NCI-H446 (cell line): ENCODE data around the gene MCTP1.
"Not testable (repeated sequence)": the region's sequence is repeated elsewhere in the genome, so short reads cannot be mapped to it uniquely, and the experiment has no call there.

ENCODE experiments used
- DNase-seq, 2 experiments: peaks; one replicate each; lab custom pipeline; 2025; lab: John Stamatoyannopoulos, UW

The MCTP1 gene

GRCh38 chr5:94967525-94967924, 317.4 kb downstream of the MCTP1 start:
- no peak for DNase-seq

GRCh38 chr5:94959279-94959678, 325.6 kb downstream of the MCTP1 start:
- DNase-seq: not testable (repeated sequence)

GRCh38 chr5:94945656-94946055, 339.2 kb downstream of the MCTP1 start:
- no peak for DNase-seq

GRCh38 chr5:94944160-94944559, 340.7 kb downstream of the MCTP1 start:
- no peak for DNase-seq

GRCh38 chr5:94941122-94941755, 343.7 kb downstream of the MCTP1 start:
- no peak for DNase-seq

- DNase-seq: no peak
These were observed 352.6 kb downstream of the MCTP1 start for GRCh38 chr5:94932259-94932658.

GRCh38 chr5:94928891-94929290, 356.0 kb downstream of the MCTP1 start:
- no peak for DNase-seq

GRCh38 chr5:94920570-94920969, 364.3 kb downstream of the MCTP1 start:
- DNase-seq: no peak

- no peak for DNase-seq
These were observed 368.3 kb downstream of the MCTP1 start for GRCh38 chr5:94916619-94917018.

GRCh38 chr5:94911276-94911675, 373.6 kb downstream of the MCTP1 start:
- DNase-seq: no peak

GRCh38 chr5:94910721-94911120, 374.2 kb downstream of the MCTP1 start:
- DNase-seq: no peak

- DNase-seq: peak in 1 of 2 experiments; percentile 59
These were observed 375.9 kb downstream of the MCTP1 start for GRCh38 chr5:94908889-94909480.

GRCh38 chr5:94906750-94907149, 378.1 kb downstream of the MCTP1 start:
- no peak for DNase-seq

GRCh38 chr5:94903726-94904125, 381.2 kb downstream of the MCTP1 start:
- no peak for DNase-seq

GRCh38 chr5:94901191-94901979, 383.5 kb downstream of the MCTP1 start:
- no peak for DNase-seq

GRCh38 chr5:94900006-94900505, 384.8 kb downstream of the MCTP1 start:
- DNase-seq: no peak

- no peak for DNase-seq
These were observed 391.3 kb downstream of the MCTP1 start for GRCh38 chr5:94893412-94894135.

- no peak for DNase-seq
These were observed 392.9 kb downstream of the MCTP1 start for GRCh38 chr5:94891972-94892371.

GRCh38 chr5:94891565-94891964, 393.3 kb downstream of the MCTP1 start:
- DNase-seq: no peak

- DNase-seq: no peak
These were observed 394.0 kb downstream of the MCTP1 start for GRCh38 chr5:94890907-94891306.

- no peak for DNase-seq
These were observed 396.2 kb downstream of the MCTP1 start for GRCh38 chr5:94888674-94889073.

GRCh38 chr5:94885931-94886330, 399.0 kb downstream of the MCTP1 start:
- no peak for DNase-seq
